ENCODE data around the gene COP1.

DNA sequence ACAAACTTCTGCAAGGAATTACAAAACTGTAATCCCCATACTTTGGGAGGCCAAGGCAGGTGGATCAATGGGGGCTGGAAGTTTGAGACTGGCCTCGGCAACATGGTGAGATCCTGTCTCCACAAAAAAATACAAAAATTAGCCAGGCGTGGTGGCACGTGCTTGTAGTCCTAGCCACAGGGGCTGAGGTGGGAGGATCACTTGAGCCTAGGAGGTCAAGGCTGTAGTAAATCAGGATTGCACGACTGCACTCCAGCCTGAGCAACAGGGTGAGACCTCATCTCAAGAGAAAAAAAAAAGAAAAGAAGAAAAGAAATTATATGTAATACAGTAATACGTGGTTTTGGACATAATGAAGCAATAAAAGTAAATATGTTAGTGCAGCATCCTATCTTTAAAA, 138.2 kb downstream of the COP1 start:
- TF ChIP-seq, protein P1, sequence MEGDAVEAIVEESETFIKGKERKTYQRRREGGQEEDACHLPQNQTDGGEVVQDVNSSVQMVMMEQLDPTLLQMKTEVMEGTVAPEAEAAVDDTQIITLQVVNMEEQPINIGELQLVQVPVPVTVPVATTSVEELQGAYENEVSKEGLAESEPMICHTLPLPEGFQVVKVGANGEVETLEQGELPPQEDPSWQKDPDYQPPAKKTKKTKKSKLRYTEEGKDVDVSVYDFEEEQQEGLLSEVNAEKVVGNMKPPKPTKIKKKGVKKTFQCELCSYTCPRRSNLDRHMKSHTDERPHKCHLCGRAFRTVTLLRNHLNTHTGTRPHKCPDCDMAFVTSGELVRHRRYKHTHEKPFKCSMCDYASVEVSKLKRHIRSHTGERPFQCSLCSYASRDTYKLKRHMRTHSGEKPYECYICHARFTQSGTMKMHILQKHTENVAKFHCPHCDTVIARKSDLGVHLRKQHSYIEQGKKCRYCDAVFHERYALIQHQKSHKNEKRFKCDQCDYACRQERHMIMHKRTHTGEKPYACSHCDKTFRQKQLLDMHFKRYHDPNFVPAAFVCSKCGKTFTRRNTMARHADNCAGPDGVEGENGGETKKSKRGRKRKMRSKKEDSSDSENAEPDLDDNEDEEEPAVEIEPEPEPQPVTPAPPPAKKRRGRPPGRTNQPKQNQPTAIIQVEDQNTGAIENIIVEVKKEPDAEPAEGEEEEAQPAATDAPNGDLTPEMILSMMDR (IDR thresholded peaks at IDR 0.05): no peak
- TF ChIP-seq EP300 (IDR thresholded peaks at IDR 0.05): no peak
